Measurements from ENCODE around the gene CHIT1. TPM values are rescaled to one million over a fixed set of nuclear protein-coding genes. Genes with fewer than 3 reads are reported as not detected.

The CHIT1 gene
- total and polyA plus RNA-seq, 2 experiments from 2014 or later, result 0.07 to 0.47 TPM

GRCh38 chr1:203173566-203173965 is 55.9 kb downstream of the CHIT1 start (continued):
- TF ChIP-seq, protein P1, sequence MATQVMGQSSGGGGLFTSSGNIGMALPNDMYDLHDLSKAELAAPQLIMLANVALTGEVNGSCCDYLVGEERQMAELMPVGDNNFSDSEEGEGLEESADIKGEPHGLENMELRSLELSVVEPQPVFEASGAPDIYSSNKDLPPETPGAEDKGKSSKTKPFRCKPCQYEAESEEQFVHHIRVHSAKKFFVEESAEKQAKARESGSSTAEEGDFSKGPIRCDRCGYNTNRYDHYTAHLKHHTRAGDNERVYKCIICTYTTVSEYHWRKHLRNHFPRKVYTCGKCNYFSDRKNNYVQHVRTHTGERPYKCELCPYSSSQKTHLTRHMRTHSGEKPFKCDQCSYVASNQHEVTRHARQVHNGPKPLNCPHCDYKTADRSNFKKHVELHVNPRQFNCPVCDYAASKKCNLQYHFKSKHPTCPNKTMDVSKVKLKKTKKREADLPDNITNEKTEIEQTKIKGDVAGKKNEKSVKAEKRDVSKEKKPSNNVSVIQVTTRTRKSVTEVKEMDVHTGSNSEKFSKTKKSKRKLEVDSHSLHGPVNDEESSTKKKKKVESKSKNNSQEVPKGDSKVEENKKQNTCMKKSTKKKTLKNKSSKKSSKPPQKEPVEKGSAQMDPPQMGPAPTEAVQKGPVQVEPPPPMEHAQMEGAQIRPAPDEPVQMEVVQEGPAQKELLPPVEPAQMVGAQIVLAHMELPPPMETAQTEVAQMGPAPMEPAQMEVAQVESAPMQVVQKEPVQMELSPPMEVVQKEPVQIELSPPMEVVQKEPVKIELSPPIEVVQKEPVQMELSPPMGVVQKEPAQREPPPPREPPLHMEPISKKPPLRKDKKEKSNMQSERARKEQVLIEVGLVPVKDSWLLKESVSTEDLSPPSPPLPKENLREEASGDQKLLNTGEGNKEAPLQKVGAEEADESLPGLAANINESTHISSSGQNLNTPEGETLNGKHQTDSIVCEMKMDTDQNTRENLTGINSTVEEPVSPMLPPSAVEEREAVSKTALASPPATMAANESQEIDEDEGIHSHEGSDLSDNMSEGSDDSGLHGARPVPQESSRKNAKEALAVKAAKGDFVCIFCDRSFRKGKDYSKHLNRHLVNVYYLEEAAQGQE (IDR thresholded peaks at IDR 0.05; ENCODE audit: unreplicated experiment), result no peak
- TF ChIP-seq EZH2 (IDR thresholded peaks at IDR 0.05; ENCODE audit: low read depth, unreplicated experiment) (no peak), CTCF (conservative IDR thresholded peaks at IDR 0.05; ENCODE audit: low read depth in 2 of 2) (no peak), EZH2phosphoT487 (IDR thresholded peaks at IDR 0.05; ENCODE audit: unreplicated experiment) (no peak), CREB1 (CRISPR knock-in tag; IDR thresholded peaks at IDR 0.05; ENCODE audit: low read depth) (no peak), STAT1 (IDR thresholded peaks at IDR 0.05; ENCODE audit: unreplicated experiment) (no peak)

GRCh38 chr1:203173011-203173555 is 56.4 kb downstream of the CHIT1 start:
- Histone ChIP-seq H2AFZ (no peak overlapping the region), H3K27ac (ENCODE audit: low read depth) (no peak overlapping the region), H3K9me2 (ENCODE audit: insufficient read depth) (no peaks in the 10 kb centered on the region), H3F3A (replicated peaks; ENCODE audit: low read depth) (no peaks in the 10 kb centered on the region), H3K36me3 (ENCODE audit: insufficient read depth) (no peaks in the 10 kb centered on the region), H3K79me2 (replicated peaks; ENCODE audit: insufficient read depth) (no peaks in the 10 kb centered on the region), H3K4me2 (no peak overlapping the region), H3K27me3 (ENCODE audit: insufficient read depth) (no peaks in the 10 kb centered on the region), H3K4me3 (no peak overlapping the region), H4K20me1 (replicated peaks; ENCODE audit: insufficient read depth) (no peaks in the 10 kb centered on the region), H3K4me1 (ENCODE audit: insufficient read depth) (no peaks in the 10 kb centered on the region; the same call in 1 of the 2 replicates)
- H3K36me3 Mint-ChIP-seq (ENCODE audit: low read depth), result no peaks in the 10 kb centered on the region
- no peak for TF ChIP-seq CREB1 (CRISPR knock-in tag; IDR thresholded peaks at IDR 0.05; ENCODE audit: low read depth)
- no peak for DNase-seq (ENCODE audit: low spot score)
- H3K27ac Mint-ChIP-seq, result no peak overlapping the region
- peaks cover 16% of the 10 kb centered on the region for H3K27me3 Mint-ChIP-seq (ENCODE audit: insufficient read depth, low read depth, poor library complexity)
- H3K4me1 Mint-ChIP-seq, result peaks cover 8% of the 10 kb centered on the region; the same call in 2 of the 3 replicates
- no peak overlapping the region for H3K4me3 Mint-ChIP-seq
- no peaks in the 10 kb centered on the region for H3K9me3 Mint-ChIP-seq
- no peak for ATAC-seq
